ENCODE results near the gene RDH5. TPM values are rescaled to one million over a fixed set of nuclear protein-coding genes. Genes with fewer than 3 reads are reported as not detected.
A peak's percentile ranks its signal among the peaks of the same experiment; 100 is the strongest.

The RDH5 gene
- total and polyA plus RNA-seq, 4 experiments from 2014 or later, result 1.4 to 32.5 (median 15.9) TPM

GRCh38 chr12:55696796-55697462 is 23.3 kb upstream of the RDH5 start:
- no peak for DNase-seq

GRCh38 chr12:55697686-55698085 is 22.5 kb upstream of the RDH5 start:
- ChIA-PET POLR2A (ENCODE audit: partially characterized antibody) (no interaction called here), CTCF (ENCODE audit: partially characterized antibody) (no interaction called here)
- H3K4me3 ChIP-seq (ENCODE audit: low read length in 2 of 2), result no peak overlapping the region
- Mint-ChIP-seq H3K9me3 (no peaks in the 10 kb centered on the region), H3K4me3 (no peak overlapping the region), H3K4me1 (no peaks in the 10 kb centered on the region), H3K27me3 (peaks cover 2% of the 10 kb centered on the region in 2 donors), H3K27ac (peak overlapping the region in 1 of 7 donors; percentile 48), H3K36me3 (no peaks in the 10 kb centered on the region)
- intact Hi-C loops (cut with micrococcal nuclease), result no loop called here
- no peaks in the 10 kb centered on the region for H3K27me3 ChIP-seq (ENCODE audit: insufficient read depth, low read length)
- H3K4me1 ChIP-seq (ENCODE audit: insufficient read depth, low read length), result no peaks in the 10 kb centered on the region
- no peaks in the 10 kb centered on the region for H3K9me3 ChIP-seq (ENCODE audit: control insufficient read depth in 1 of 2, low read length in 2 of 2)
- H3K27ac ChIP-seq (ENCODE audit: low read depth, low read length), result no peak overlapping the region
- DNase-seq, result no peak
- no peaks in the 10 kb centered on the region for H3K36me3 ChIP-seq (ENCODE audit: insufficient read depth, low read length)

More at GRCh38 chr12:55696796-55697462, 23.3 kb upstream of the RDH5 start:
- CTCF ChIA-PET (ENCODE audit: partially characterized antibody), result no interaction called here
- no peaks in the 10 kb centered on the region for H3K36me3 ChIP-seq (ENCODE audit: insufficient read depth, low read length)
- no peaks in the 10 kb centered on the region for H3K27me3 ChIP-seq (ENCODE audit: insufficient read depth, low read length)
- no peaks in the 10 kb centered on the region for H3K9me3 Mint-ChIP-seq
- peaks cover 2% of the 10 kb centered on the region in 2 donors for H3K27me3 Mint-ChIP-seq
- no peaks in the 10 kb centered on the region for H3K4me1 Mint-ChIP-seq
- no peak overlapping the region for H3K4me3 ChIP-seq (ENCODE audit: low read length in 2 of 2)
- no peaks in the 10 kb centered on the region for H3K9me3 ChIP-seq (ENCODE audit: control insufficient read depth in 1 of 2, low read length in 2 of 2)
- intact Hi-C loops (cut with micrococcal nuclease), result no loop called here
- no peak overlapping the region for H3K27ac ChIP-seq (ENCODE audit: low read depth, low read length)
- no peaks in the 10 kb centered on the region for H3K4me1 ChIP-seq (ENCODE audit: insufficient read depth, low read length)
- H3K27ac Mint-ChIP-seq, result no peak overlapping the region
- no peak overlapping the region for H3K4me3 Mint-ChIP-seq
- POLR2A ChIA-PET (ENCODE audit: partially characterized antibody), result no interaction called here
- H3K36me3 Mint-ChIP-seq, result no peaks in the 10 kb centered on the region

GRCh38 chr12:55698241-55698955 is 21.8 kb upstream of the RDH5 start:
- H3K9me3 ChIP-seq (ENCODE audit: control insufficient read depth in 1 of 2, low read length in 2 of 2), result no peaks in the 10 kb centered on the region
- no peaks in the 10 kb centered on the region for H3K9me3 Mint-ChIP-seq
- no peaks in the 10 kb centered on the region for H3K36me3 Mint-ChIP-seq
- ChIA-PET POLR2A (ENCODE audit: partially characterized antibody) (no interaction called here), CTCF (ENCODE audit: partially characterized antibody) (interaction anchor here (1.0 kb wide), 1 partner anchor 21 kb away, joined by 3 read pairs; no protein-coding TSS in a partner anchor)
- H3K36me3 ChIP-seq (ENCODE audit: insufficient read depth, low read length), result no peaks in the 10 kb centered on the region
- H3K4me1 ChIP-seq (ENCODE audit: insufficient read depth, low read length), result no peaks in the 10 kb centered on the region
- H3K27me3 ChIP-seq (ENCODE audit: insufficient read depth, low read length), result no peaks in the 10 kb centered on the region
- H3K4me1 Mint-ChIP-seq, result no peaks in the 10 kb centered on the region
- H3K4me3 Mint-ChIP-seq, result no peak overlapping the region
- DNase-seq, result no peak
- peaks cover 2% of the 10 kb centered on the region in 2 donors for H3K27me3 Mint-ChIP-seq
- intact Hi-C loops (cut with micrococcal nuclease), result no loop called here
- no peak overlapping the region for H3K4me3 ChIP-seq (ENCODE audit: low read length in 2 of 2)
- no peak overlapping the region for H3K27ac Mint-ChIP-seq
- no peak overlapping the region for H3K27ac ChIP-seq (ENCODE audit: low read depth, low read length)

GRCh38 chr12:55698965-55699364 is 21.2 kb upstream of the RDH5 start:
- H3K9me3 Mint-ChIP-seq, result no peaks in the 10 kb centered on the region
- H3K27me3 Mint-ChIP-seq, result peaks cover 2% of the 10 kb centered on the region in 2 donors
- intact Hi-C loops (cut with micrococcal nuclease), result no loop called here
- H3K4me1 ChIP-seq (ENCODE audit: insufficient read depth, low read length), result no peaks in the 10 kb centered on the region
- H3K36me3 ChIP-seq (ENCODE audit: insufficient read depth, low read length), result no peaks in the 10 kb centered on the region
- no peak for DNase-seq
- no peak overlapping the region for H3K4me3 ChIP-seq (ENCODE audit: low read length in 2 of 2)
- H3K4me1 Mint-ChIP-seq, result no peaks in the 10 kb centered on the region
- H3K27ac Mint-ChIP-seq, result no peak overlapping the region
- H3K4me3 Mint-ChIP-seq, result no peak overlapping the region
- ChIA-PET CTCF (ENCODE audit: partially characterized antibody) (interaction anchor here (1.0 kb wide), 1 partner anchor 21 kb away, joined by 3 read pairs; no protein-coding TSS in a partner anchor), POLR2A (ENCODE audit: partially characterized antibody) (no interaction called here)
- no peaks in the 10 kb centered on the region for H3K27me3 ChIP-seq (ENCODE audit: insufficient read depth, low read length)
- no peaks in the 10 kb centered on the region for H3K36me3 Mint-ChIP-seq
- H3K27ac ChIP-seq (ENCODE audit: low read depth, low read length), result no peak overlapping the region
- no peaks in the 10 kb centered on the region for H3K9me3 ChIP-seq (ENCODE audit: control insufficient read depth in 1 of 2, low read length in 2 of 2)

- no peaks in the 10 kb centered on the region for H3K4me1 Mint-ChIP-seq
- Histone ChIP-seq H3K4me3 (ENCODE audit: low read length in 2 of 2) (no peak overlapping the region), H3K27me3 (ENCODE audit: insufficient read depth, low read length) (no peaks in the 10 kb centered on the region), H3K27ac (ENCODE audit: low read depth, low read length) (no peak overlapping the region), H3K4me1 (ENCODE audit: insufficient read depth, low read length) (no peaks in the 10 kb centered on the region), H3K9me3 (ENCODE audit: control insufficient read depth in 1 of 2, low read length in 2 of 2) (no peaks in the 10 kb centered on the region), H3K36me3 (ENCODE audit: insufficient read depth, low read length) (no peaks in the 10 kb centered on the region)
- no peaks in the 10 kb centered on the region for H3K9me3 Mint-ChIP-seq
- no peak for DNase-seq
- H3K36me3 Mint-ChIP-seq, result no peaks in the 10 kb centered on the region
- intact Hi-C loops (cut with micrococcal nuclease), result no loop called here
- ChIA-PET POLR2A (ENCODE audit: partially characterized antibody) (no interaction called here), CTCF (ENCODE audit: partially characterized antibody) (interaction anchor here (1.0 kb wide), 1 partner anchor 22 kb away, joined by 3 read pairs; no protein-coding TSS in a partner anchor)
- H3K4me3 Mint-ChIP-seq, result no peak overlapping the region
- no peak overlapping the region for H3K27ac Mint-ChIP-seq
- peaks cover 2% of the 10 kb centered on the region in 2 donors for H3K27me3 Mint-ChIP-seq
Observed at GRCh38 chr12:55699471-55700055, 20.6 kb upstream of the RDH5 start.

GRCh38 chr12:55700255-55701018 is 19.8 kb upstream of the RDH5 start:
- POLR2A ChIA-PET (ENCODE audit: partially characterized antibody), result no interaction called here
- no peaks in the 10 kb centered on the region for H3K36me3 Mint-ChIP-seq
- H3K27ac Mint-ChIP-seq, result no peak overlapping the region
- no peak for DNase-seq
- no peak overlapping the region for H3K4me3 ChIP-seq (ENCODE audit: low read length in 2 of 2)
- no peaks in the 10 kb centered on the region for H3K4me1 Mint-ChIP-seq
- H3K36me3 ChIP-seq (ENCODE audit: insufficient read depth, low read length), result no peaks in the 10 kb centered on the region
- intact Hi-C loops (cut with micrococcal nuclease), result no loop called here
- H3K4me1 ChIP-seq (ENCODE audit: insufficient read depth, low read length), result no peaks in the 10 kb centered on the region
- H3K4me3 Mint-ChIP-seq, result no peak overlapping the region
- no peak overlapping the region for H3K27ac ChIP-seq (ENCODE audit: low read depth, low read length)
- CTCF ChIA-PET (ENCODE audit: partially characterized antibody), result no interaction called here
- peaks cover 2% of the 10 kb centered on the region in 2 donors for H3K27me3 Mint-ChIP-seq
- no peaks in the 10 kb centered on the region for H3K9me3 ChIP-seq (ENCODE audit: control insufficient read depth in 1 of 2, low read length in 2 of 2)
- no peaks in the 10 kb centered on the region for H3K9me3 Mint-ChIP-seq
- no peaks in the 10 kb centered on the region for H3K27me3 ChIP-seq (ENCODE audit: insufficient read depth, low read length)

- Histone ChIP-seq H3K27me3 (ENCODE audit: insufficient read depth, low read length) (peaks cover 5% of the 10 kb centered on the region), H3K4me1 (ENCODE audit: insufficient read depth, low read length) (peaks cover 5% of the 10 kb centered on the region), H3K36me3 (ENCODE audit: insufficient read depth, low read length) (no peaks in the 10 kb centered on the region), H3K27ac (ENCODE audit: low read depth, low read length) (no peak overlapping the region), H3K9me3 (ENCODE audit: control insufficient read depth in 1 of 2, low read length in 2 of 2) (no peaks in the 10 kb centered on the region), H3K4me3 (ENCODE audit: low read length in 2 of 2) (no peak overlapping the region)
- Mint-ChIP-seq H3K9me3 (no peaks in the 10 kb centered on the region), H3K36me3 (no peaks in the 10 kb centered on the region), H3K27ac (no peak overlapping the region), H3K4me1 (peaks cover 4 to 7% (median 6%) of the 10 kb centered on the region in 4 donors), H3K4me3 (no peak overlapping the region), H3K27me3 (peaks cover 5 to 10% of the 10 kb centered on the region in 2 donors)
- no peak for DNase-seq
- CTCF ChIA-PET (ENCODE audit: partially characterized antibody), result no interaction called here
- intact Hi-C loops (cut with micrococcal nuclease), result no loop called here
- POLR2A ChIA-PET (ENCODE audit: partially characterized antibody), result no interaction called here
Observed at GRCh38 chr12:55702861-55703260, 17.3 kb upstream of the RDH5 start.

Data from CD4-positive, alpha-beta memory T cell (primary cell).